ENCODE measurements around the gene SLC25A52.
"Not testable (repeated sequence)": the region's sequence is repeated elsewhere in the genome, so short reads cannot be mapped to it uniquely, and the experiment has no call there.

Gene SLC25A52

DNA sequence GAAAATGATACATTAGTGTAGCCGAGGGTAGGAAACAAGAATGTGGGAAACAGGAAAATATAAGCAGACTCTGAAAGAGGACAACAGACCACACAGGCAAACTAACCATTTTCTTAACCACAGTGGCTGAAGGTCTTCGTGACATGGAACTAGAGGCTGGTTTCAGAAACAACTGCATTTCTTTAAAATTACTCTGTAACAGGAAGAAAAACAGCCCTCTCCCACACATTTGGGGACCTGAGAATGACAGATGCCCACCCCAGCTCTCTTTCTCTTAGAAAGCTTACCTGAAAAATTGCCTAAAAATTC lies 13.8 kb upstream of the SLC25A52 start:
- Histone ChIP-seq H3K36me3 (ENCODE audit: control insufficient read depth in 4 of 4, insufficient read depth in 4 of 4, low read length in 3 of 4) (no peaks in the 10 kb centered on the region), H3K4me3 (ENCODE audit: control insufficient read depth in 1 of 7, extremely low read depth in 1 of 7, insufficient read depth in 4 of 7, low read depth in 2 of 7, low read length in 6 of 7) (no peak overlapping the region), H3K27ac (ENCODE audit: insufficient read depth in 1 of 2, low read depth in 1 of 2, low read length in 2 of 2, poor library complexity in 1 of 2, severe bottlenecking in 2 of 2) (no peak overlapping the region), H3K27me3 (replicated peaks in 2 of 5; ENCODE audit: control insufficient read depth in 4 of 5, insufficient read depth in 5 of 5, low read length in 4 of 5) (no peaks in the 10 kb centered on the region), H3K9me3 (ENCODE audit: control extremely low read depth in 1 of 5, control insufficient read depth in 4 of 5, insufficient read depth in 2 of 5, low read depth in 1 of 5, low read length in 4 of 5) (peaks cover 0 to 13% (median 8%) of the 10 kb centered on the region in 5 experiments), H3K4me1 (ENCODE audit: control extremely low read depth in 1 of 4, control insufficient read depth in 4 of 4, insufficient read depth in 4 of 4, low read length in 3 of 4) (peaks cover 0 to 14% (median 0%) of the 10 kb centered on the region in 4 experiments)
- no peak for DNase-seq
- 75% methylated on average over 1 of the region's 2 CpGs for WGBS (ENCODE audit: insufficient coverage)
- CTCF ChIA-PET: no interaction called here
- POLR2A ChIA-PET: no interaction called here

DNA sequence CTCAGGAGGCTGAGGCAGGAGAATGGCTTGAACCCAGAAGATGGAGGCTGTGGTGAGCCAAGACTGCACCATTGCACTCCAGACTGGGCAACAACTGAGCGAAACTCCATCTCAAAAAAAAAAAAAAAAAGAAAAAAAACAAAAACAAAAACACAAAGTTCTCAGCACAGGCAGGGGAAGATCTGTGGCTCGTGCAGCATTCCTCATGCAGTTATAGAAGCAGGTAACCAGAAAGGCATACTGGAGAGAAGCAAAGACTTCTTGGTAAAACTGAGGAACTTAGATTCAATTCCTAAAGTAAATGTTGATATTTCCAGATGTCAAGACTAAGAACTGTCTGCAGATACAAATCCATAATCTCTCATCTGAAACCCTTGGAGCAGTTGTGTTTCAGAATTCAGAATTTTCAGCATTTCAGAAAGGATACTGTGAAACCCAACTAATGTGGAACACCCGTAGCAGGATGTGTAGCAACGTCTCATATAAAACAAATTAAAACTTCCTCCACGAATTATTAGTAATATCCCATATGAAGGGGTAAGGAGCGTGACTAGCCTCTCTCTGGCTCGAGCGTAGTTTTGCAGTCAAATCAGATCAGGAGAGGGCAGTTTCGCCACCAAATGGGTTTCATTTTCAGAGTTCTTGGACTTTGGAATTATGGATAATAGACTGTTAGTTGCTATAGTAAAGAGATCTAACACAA lies 13.2 kb upstream of the SLC25A52 start:
- Histone ChIP-seq H3K27ac (ENCODE audit: insufficient read depth in 1 of 2, low read depth in 1 of 2, low read length in 2 of 2, poor library complexity in 1 of 2, severe bottlenecking in 2 of 2) (no peak overlapping the region), H3K4me3 (ENCODE audit: control insufficient read depth in 1 of 7, extremely low read depth in 1 of 7, insufficient read depth in 4 of 7, low read depth in 2 of 7, low read length in 6 of 7) (no peak overlapping the region), H3K4me1 (ENCODE audit: control extremely low read depth in 1 of 4, control insufficient read depth in 4 of 4, insufficient read depth in 4 of 4, low read length in 3 of 4) (peaks cover 0 to 14% (median 0%) of the 10 kb centered on the region in 4 experiments), H3K9me3 (ENCODE audit: control extremely low read depth in 1 of 5, control insufficient read depth in 4 of 5, insufficient read depth in 2 of 5, low read depth in 1 of 5, low read length in 4 of 5) (peaks cover 0 to 9% (median 7%) of the 10 kb centered on the region in 5 experiments), H3K36me3 (ENCODE audit: control insufficient read depth in 4 of 4, insufficient read depth in 4 of 4, low read length in 3 of 4) (no peaks in the 10 kb centered on the region), H3K27me3 (replicated peaks in 2 of 5; ENCODE audit: control insufficient read depth in 4 of 5, insufficient read depth in 5 of 5, low read length in 4 of 5) (no peaks in the 10 kb centered on the region)
- no peak for DNase-seq
- 100% methylated on average over 4 of the region's 9 CpGs for WGBS (ENCODE audit: insufficient coverage)
- ChIA-PET POLR2A (no interaction called here), CTCF (no interaction called here)

DNA sequence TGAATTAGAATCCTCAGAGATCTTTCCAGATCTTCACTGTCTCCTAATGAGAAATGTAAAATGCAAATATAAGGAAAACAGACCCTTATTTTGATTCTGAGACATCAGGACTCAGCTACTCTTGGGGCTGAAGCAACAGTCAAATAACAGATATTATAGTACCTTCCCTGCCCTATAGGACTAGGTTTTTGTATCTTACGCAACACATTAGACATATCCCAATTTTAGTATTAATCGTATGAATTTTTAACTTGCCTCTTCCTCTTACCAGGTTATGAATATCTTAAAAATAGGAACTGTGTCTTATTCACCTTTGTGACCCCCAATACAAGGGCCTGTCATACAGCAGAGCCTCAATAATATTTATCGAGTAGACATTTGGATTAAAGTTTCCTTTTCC lies 12.0 kb upstream of the SLC25A52 start:
- no peak for DNase-seq
- peaks cover 0 to 3% (median under 1%) of the 10 kb centered on the region in 5 experiments for H3K9me3 ChIP-seq (ENCODE audit: control extremely low read depth in 1 of 5, control insufficient read depth in 4 of 5, insufficient read depth in 2 of 5, low read depth in 1 of 5, low read length in 4 of 5)
- no peaks in the 10 kb centered on the region for H3K27me3 ChIP-seq (replicated peaks in 2 of 5; ENCODE audit: control insufficient read depth in 4 of 5, insufficient read depth in 5 of 5, low read length in 4 of 5)
- no peak overlapping the region for H3K4me3 ChIP-seq (ENCODE audit: control insufficient read depth in 1 of 7, extremely low read depth in 1 of 7, insufficient read depth in 4 of 7, low read depth in 2 of 7, low read length in 6 of 7)
- CTCF ChIA-PET: no interaction called here
- no CpG with 5 or more reads among the region's 3 CpGs for WGBS (ENCODE audit: insufficient coverage)
- no peak overlapping the region for H3K27ac ChIP-seq (ENCODE audit: insufficient read depth in 1 of 2, low read depth in 1 of 2, low read length in 2 of 2, poor library complexity in 1 of 2, severe bottlenecking in 2 of 2)
- POLR2A ChIA-PET: no interaction called here
- H3K36me3 ChIP-seq (ENCODE audit: control insufficient read depth in 4 of 4, insufficient read depth in 4 of 4, low read length in 3 of 4): no peaks in the 10 kb centered on the region
- H3K4me1 ChIP-seq (ENCODE audit: control extremely low read depth in 1 of 4, control insufficient read depth in 4 of 4, insufficient read depth in 4 of 4, low read length in 3 of 4): peaks cover 0 to 22% (median 2%) of the 10 kb centered on the region in 4 experiments

DNA sequence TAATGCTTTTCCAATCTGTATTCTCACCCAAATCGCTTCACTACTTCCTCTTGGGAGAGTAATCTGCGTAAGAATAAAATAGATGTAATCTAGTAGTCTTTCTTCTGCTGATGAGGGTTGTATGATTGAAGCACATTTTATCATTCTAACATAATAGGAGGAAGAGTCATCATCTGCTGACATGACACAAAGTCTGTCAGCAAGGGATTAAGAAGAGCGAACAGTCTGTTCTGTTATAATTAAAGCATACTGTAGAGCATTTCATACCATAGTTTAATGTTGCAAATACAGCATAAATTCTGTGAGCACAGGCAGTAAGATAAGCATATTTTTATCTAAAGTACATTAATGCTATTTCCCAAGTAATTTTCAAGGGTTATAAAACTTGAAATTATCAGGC lies 10.4 kb downstream of the SLC25A52 start:
- POLR2A ChIA-PET: no interaction called here
- no peaks in the 10 kb centered on the region for H3K4me1 ChIP-seq (ENCODE audit: control extremely low read depth in 1 of 4, control insufficient read depth in 4 of 4, insufficient read depth in 4 of 4, low read length in 3 of 4)
- H3K4me3 ChIP-seq (ENCODE audit: control insufficient read depth in 1 of 7, extremely low read depth in 1 of 7, insufficient read depth in 4 of 7, low read depth in 2 of 7, low read length in 6 of 7): no peak overlapping the region
- CTCF ChIA-PET: interaction anchor here (1.2 kb wide), 1 partner anchor 12 kb away, joined by 3 read pairs; no protein-coding TSS in a partner anchor
- H3K9me3 ChIP-seq (ENCODE audit: control extremely low read depth in 1 of 5, control insufficient read depth in 4 of 5, insufficient read depth in 2 of 5, low read depth in 1 of 5, low read length in 4 of 5): no peaks in the 10 kb centered on the region
- H3K36me3 ChIP-seq (ENCODE audit: control insufficient read depth in 4 of 4, insufficient read depth in 4 of 4, low read length in 3 of 4): no peaks in the 10 kb centered on the region
- no peaks in the 10 kb centered on the region for H3K27me3 ChIP-seq (replicated peaks in 2 of 5; ENCODE audit: control insufficient read depth in 4 of 5, insufficient read depth in 5 of 5, low read length in 4 of 5)
- H3K27ac ChIP-seq (ENCODE audit: insufficient read depth in 1 of 2, low read depth in 1 of 2, low read length in 2 of 2, poor library complexity in 1 of 2, severe bottlenecking in 2 of 2): no peak overlapping the region
- no CpG with 5 or more reads among the region's 3 CpGs for WGBS (ENCODE audit: insufficient coverage)
- no peak for DNase-seq

DNA sequence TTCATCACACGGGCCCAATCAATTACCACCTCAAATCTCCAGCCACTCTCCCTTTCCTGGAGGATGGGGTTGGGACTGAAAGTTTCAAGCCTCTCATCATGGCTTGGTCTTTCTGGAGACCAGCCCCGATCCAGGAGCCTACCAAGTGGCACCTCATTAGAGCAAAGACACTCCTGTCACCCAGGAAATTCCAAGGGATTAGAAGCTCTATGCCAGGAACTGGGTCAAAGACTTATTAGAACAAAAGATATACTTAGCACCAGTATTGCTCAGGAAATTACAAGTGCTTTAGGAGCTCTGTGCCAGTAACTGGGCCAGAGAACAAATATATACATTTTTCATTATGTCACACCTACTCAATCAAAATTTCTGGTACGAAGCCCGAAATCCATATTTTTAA lies 14.3 kb downstream of the SLC25A52 start:
- no peaks in the 10 kb centered on the region for H3K27me3 ChIP-seq (replicated peaks in 2 of 5; ENCODE audit: control insufficient read depth in 4 of 5, insufficient read depth in 5 of 5, low read length in 4 of 5)
- no peak overlapping the region for H3K4me3 ChIP-seq (ENCODE audit: control insufficient read depth in 1 of 7, extremely low read depth in 1 of 7, insufficient read depth in 4 of 7, low read depth in 2 of 7, low read length in 6 of 7)
- H3K36me3 ChIP-seq (ENCODE audit: control insufficient read depth in 4 of 4, insufficient read depth in 4 of 4, low read length in 3 of 4): no peaks in the 10 kb centered on the region
- no peaks in the 10 kb centered on the region for H3K9me3 ChIP-seq (ENCODE audit: control extremely low read depth in 1 of 5, control insufficient read depth in 4 of 5, insufficient read depth in 2 of 5, low read depth in 1 of 5, low read length in 4 of 5)
- no peak overlapping the region for H3K27ac ChIP-seq (ENCODE audit: insufficient read depth in 1 of 2, low read depth in 1 of 2, low read length in 2 of 2, poor library complexity in 1 of 2, severe bottlenecking in 2 of 2)
- ChIA-PET POLR2A (no interaction called here), CTCF (interaction anchor here (1.3 kb wide), 1 partner anchor 24 kb away, joined by 4 read pairs; no protein-coding TSS in a partner anchor)
- H3K4me1 ChIP-seq (ENCODE audit: control extremely low read depth in 1 of 4, control insufficient read depth in 4 of 4, insufficient read depth in 4 of 4, low read length in 3 of 4): no peaks in the 10 kb centered on the region
- no peak for DNase-seq
- 98% methylated on average over 3 of the region's 4 CpGs for WGBS (ENCODE audit: insufficient coverage)

DNA sequence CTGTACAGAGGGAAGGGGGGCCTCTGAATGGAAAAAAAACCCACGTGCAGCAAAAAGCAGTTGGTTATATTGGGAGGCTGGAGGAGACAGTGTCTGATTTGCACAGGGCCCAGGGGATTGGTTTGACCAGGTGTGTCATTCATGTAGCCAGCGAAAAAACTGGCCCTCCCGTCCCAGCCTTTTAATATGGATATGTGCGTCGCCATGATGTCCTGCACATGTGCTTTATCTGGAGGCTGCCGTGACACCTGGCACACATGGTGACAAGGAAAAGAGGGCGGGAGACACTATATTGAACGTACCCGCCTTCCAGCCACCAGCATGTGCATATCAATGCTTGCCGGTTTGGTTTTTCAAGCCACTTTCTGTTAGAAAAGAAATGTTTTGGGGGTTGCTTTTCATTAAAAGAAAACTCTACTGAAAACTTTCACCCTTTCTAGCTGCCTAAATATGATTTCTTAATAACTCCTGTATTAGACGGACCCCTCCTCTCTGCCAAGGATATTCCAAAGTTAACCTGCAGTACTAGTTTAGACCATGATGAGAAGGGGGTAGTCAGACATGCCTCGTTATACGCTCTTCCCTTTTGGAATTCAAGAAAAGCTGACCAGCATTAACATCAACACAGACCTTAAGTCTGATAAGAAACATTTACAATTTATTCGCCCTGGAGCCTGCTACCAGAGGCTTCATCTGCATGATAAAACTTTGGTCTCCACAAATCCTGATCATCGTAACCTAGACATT lies 16.2 kb downstream of the SLC25A52 start:
- no peaks in the 10 kb centered on the region for H3K36me3 ChIP-seq (ENCODE audit: control insufficient read depth in 4 of 4, insufficient read depth in 4 of 4, low read length in 3 of 4)
- H3K27ac ChIP-seq (ENCODE audit: insufficient read depth in 1 of 2, low read depth in 1 of 2, low read length in 2 of 2, poor library complexity in 1 of 2, severe bottlenecking in 2 of 2): no peak overlapping the region
- H3K4me1 ChIP-seq (ENCODE audit: control extremely low read depth in 1 of 4, control insufficient read depth in 4 of 4, insufficient read depth in 4 of 4, low read length in 3 of 4): peaks cover 0 to 3% (median 0%) of the 10 kb centered on the region in 4 experiments
- ChIA-PET POLR2A (no interaction called here), CTCF (interaction anchor here (1.5 kb wide), 1 partner anchor 20 kb away, joined by 4 read pairs; no protein-coding TSS in a partner anchor)
- 94% methylated on average over 11 of the region's 15 CpGs for WGBS (ENCODE audit: insufficient coverage)
- no peaks in the 10 kb centered on the region for H3K9me3 ChIP-seq (ENCODE audit: control extremely low read depth in 1 of 5, control insufficient read depth in 4 of 5, insufficient read depth in 2 of 5, low read depth in 1 of 5, low read length in 4 of 5)
- no peaks in the 10 kb centered on the region for H3K27me3 ChIP-seq (replicated peaks in 2 of 5; ENCODE audit: control insufficient read depth in 4 of 5, insufficient read depth in 5 of 5, low read length in 4 of 5)
- H3K4me3 ChIP-seq (ENCODE audit: control insufficient read depth in 1 of 7, extremely low read depth in 1 of 7, insufficient read depth in 4 of 7, low read depth in 2 of 7, low read length in 6 of 7): no peak overlapping the region
- no peak for DNase-seq

DNA sequence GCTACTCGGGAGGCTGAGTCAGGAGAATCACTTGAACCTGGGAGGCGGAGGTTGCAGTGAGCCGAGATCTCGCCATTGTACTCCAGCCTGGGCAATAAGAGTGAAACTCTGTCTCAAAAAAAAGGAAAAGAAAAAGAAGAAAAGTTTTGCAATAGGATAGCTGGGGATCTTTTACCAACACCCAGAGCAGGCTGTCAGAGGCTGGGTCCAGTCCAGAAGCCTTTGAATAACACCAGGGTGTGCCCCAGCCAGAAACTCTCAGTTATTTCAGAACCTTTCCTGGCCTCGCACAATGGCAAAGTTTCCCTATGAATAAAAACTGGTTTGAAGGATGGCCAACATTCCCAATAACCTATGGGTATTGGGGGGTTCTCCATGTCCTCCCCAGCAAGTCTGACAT lies 17.1 kb downstream of the SLC25A52 start:
- POLR2A ChIA-PET; H3K27ac ChIP-seq (ENCODE audit: insufficient read depth in 1 of 2, low read depth in 1 of 2, low read length in 2 of 2, poor library complexity in 1 of 2, severe bottlenecking in 2 of 2); H3K9me3 ChIP-seq (ENCODE audit: control extremely low read depth in 1 of 5, control insufficient read depth in 4 of 5, insufficient read depth in 2 of 5, low read depth in 1 of 5, low read length in 4 of 5); H3K27me3 ChIP-seq (replicated peaks in 2 of 5; ENCODE audit: control insufficient read depth in 4 of 5, insufficient read depth in 5 of 5, low read length in 4 of 5); DNase-seq; H3K4me3 ChIP-seq (ENCODE audit: control insufficient read depth in 1 of 7, extremely low read depth in 1 of 7, insufficient read depth in 4 of 7, low read depth in 2 of 7, low read length in 6 of 7); H3K4me1 ChIP-seq (ENCODE audit: control extremely low read depth in 1 of 4, control insufficient read depth in 4 of 4, insufficient read depth in 4 of 4, low read length in 3 of 4); H3K36me3 ChIP-seq (ENCODE audit: control insufficient read depth in 4 of 4, insufficient read depth in 4 of 4, low read length in 3 of 4): not testable (repeated sequence)
- 100% methylated on average over 1 of the region's 5 CpGs for WGBS (ENCODE audit: insufficient coverage)
- CTCF ChIA-PET: interaction anchor here (0.7 to 1.5 kb wide), 2 partner anchors 19 to 21 kb away, joined by 3 to 4 read pairs; no protein-coding TSS in a partner anchor
